H9 (cell line): ENCODE data around the gene TTC23. TPM values are rescaled to one million over a fixed set of nuclear protein-coding genes. Genes with fewer than 3 reads are reported as not detected.

Experiments
- DNase-seq: peaks from one replicate; pipeline ENCODE4 v3.0.0-alpha.2; 2017
- H2AFZ ChIP-seq: one replicate; pipeline ENCODE4 v1.6.1; 2013; ENCODE audit warnings: mild to moderate bottlenecking, low read length, control low read depth, moderate library complexity
- H2AK5ac ChIP-seq: 2 replicates; pipeline ENCODE4 v1.6.1; 2013; ENCODE audit warnings: low read length, control low read depth, mixed read lengths; ENCODE audit not compliant: insufficient read length
- H2BK120ac ChIP-seq: one replicate; pipeline ENCODE4 v1.6.1; 2013; ENCODE audit warnings: low read depth, mild to moderate bottlenecking, low read length, control low read depth, inconsistent platforms; ENCODE audit not compliant: poor library complexity, severe bottlenecking
- H2BK12ac ChIP-seq: 2 replicates; pipeline ENCODE4 v1.6.1; 2013; ENCODE audit warnings: low read length, control low read depth, mixed read lengths, low read depth; ENCODE audit not compliant: insufficient read length
- H2BK15ac ChIP-seq: 2 replicates; pipeline ENCODE4 v1.6.1; 2013; ENCODE audit warnings: low read depth, low read length, control low read depth
- H2BK20ac ChIP-seq: one replicate; pipeline ENCODE4 v1.6.1; 2013; ENCODE audit warnings: low read depth, mild to moderate bottlenecking, low read length, control low read depth, inconsistent platforms; ENCODE audit not compliant: poor library complexity, severe bottlenecking
- H2BK5ac ChIP-seq: 2 replicates; pipeline ENCODE4 v1.6.1; 2013; ENCODE audit warnings: low read length, control low read depth, mixed read lengths; ENCODE audit not compliant: insufficient read length
- H3K14ac ChIP-seq: 2 replicates; pipeline ENCODE4 v1.6.1; 2013; ENCODE audit warnings: low read length, control low read depth; ENCODE audit not compliant: insufficient read depth
- H3K18ac ChIP-seq: 2 replicates; pipeline ENCODE4 v1.6.1; 2013; ENCODE audit warnings: low read depth, mild to moderate bottlenecking, mixed read lengths, low read length, control low read depth; ENCODE audit not compliant: insufficient read length
- H3K23ac ChIP-seq: 2 replicates; pipeline ENCODE4 v1.6.1; 2013; ENCODE audit warnings: low read length, control low read depth, mixed read lengths, low read depth; ENCODE audit not compliant: insufficient read length
- H3K23me2 ChIP-seq: 2 replicates; pipeline ENCODE4 v1.6.1; 2013; ENCODE audit warnings: low read depth, mild to moderate bottlenecking, mixed read lengths, low read length, control low read depth; ENCODE audit not compliant: insufficient read length, poor library complexity, severe bottlenecking
- H3K27ac ChIP-seq: 2 replicates; pipeline ENCODE4 v1.5.1; 2013; ENCODE audit warnings: low read length, control low read depth, mixed read lengths, low read depth; ENCODE audit not compliant: insufficient read length
- H3K27me3 ChIP-seq: 2 replicates; pipeline ENCODE4 v1.6.1; 2013; ENCODE audit warnings: low read length, control low read depth, inconsistent platforms; ENCODE audit not compliant: insufficient read depth
- H3K4ac ChIP-seq: 2 replicates; pipeline ENCODE4 v1.6.1; 2013; ENCODE audit warnings: low read depth, mild to moderate bottlenecking, control low read depth, inconsistent platforms, low read length, moderate library complexity
- H3K4me1 ChIP-seq: 2 replicates; pipeline ENCODE4 v1.6.1; 2013; ENCODE audit warnings: low read length, control low read depth, inconsistent platforms; ENCODE audit not compliant: insufficient read depth
- H3K4me2 ChIP-seq: 2 replicates; pipeline ENCODE4 v1.6.1; 2013; ENCODE audit warnings: low read length, control low read depth, mixed read lengths; ENCODE audit not compliant: insufficient read length, insufficient read depth
- H3K56ac ChIP-seq: 2 replicates; pipeline ENCODE4 v1.6.1; 2013; ENCODE audit warnings: low read depth, mild to moderate bottlenecking, mixed read lengths, low read length, control low read depth; ENCODE audit not compliant: insufficient read length
- H3K79me1 ChIP-seq: 2 replicates; pipeline ENCODE4 v1.6.1; 2013; ENCODE audit warnings: low read depth, mild to moderate bottlenecking, moderate library complexity, low read length, control low read depth, inconsistent platforms; ENCODE audit not compliant: insufficient read depth, poor library complexity, severe bottlenecking
- H3K79me2 ChIP-seq: 2 replicates; pipeline ENCODE4 v1.6.1; 2013; ENCODE audit warnings: low read length, control low read depth, inconsistent platforms; ENCODE audit not compliant: insufficient read depth
- H3K9ac ChIP-seq: 2 replicates; pipeline ENCODE4 v1.6.1; 2013; ENCODE audit warnings: low read length, control low read depth, mixed read lengths; ENCODE audit not compliant: insufficient read length; ENCODE audit errors: extremely low read depth
- H3K9me3 ChIP-seq: one replicate; pipeline ENCODE4 v1.6.1; 2013; ENCODE audit warnings: low read depth, low read length, inconsistent platforms; ENCODE audit not compliant: control insufficient read depth
- H3T11ph ChIP-seq: one replicate; pipeline ENCODE4 v1.6.1; 2013; ENCODE audit warnings: mild to moderate bottlenecking, low read length, control low read depth, inconsistent platforms
- H4K20me1 ChIP-seq: one replicate; pipeline ENCODE4 v1.6.1; 2013; ENCODE audit not compliant: control insufficient read depth, insufficient read length, insufficient read depth
- H4K5ac ChIP-seq: 2 replicates; pipeline ENCODE4 v1.6.1; 2013; ENCODE audit warnings: low read depth, mild to moderate bottlenecking, mixed read lengths, low read length, control low read depth; ENCODE audit not compliant: insufficient read length
- H4K8ac ChIP-seq: replicated peaks from 2 replicates; pipeline ENCODE4 v1.6.1; 2013; ENCODE audit warnings: low read length, control low read depth, mixed read lengths, low read depth; ENCODE audit not compliant: insufficient read length
- H4K91ac ChIP-seq: 2 replicates; pipeline ENCODE4 v1.6.1; 2013; ENCODE audit warnings: low read depth, mild to moderate bottlenecking, moderate library complexity, mixed read lengths, low read length, control low read depth; ENCODE audit not compliant: insufficient read length
- H3K27ac Mint-ChIP-seq, 3 experiments: 2 replicates in 2 of 3; 3 replicates in 1 of 3; pipeline ENCODE4 v1.8.0; 2020 to 2021; ENCODE audit warnings: mixed read lengths in 3 of 3, mild to moderate bottlenecking in 1 of 3, moderate library complexity in 1 of 3
- H3K27me3 Mint-ChIP-seq: 2 replicates; pipeline ENCODE4 v1.8.0; 2021; ENCODE audit warnings: low read depth, mild to moderate bottlenecking, moderate library complexity, mixed read lengths
- H3K36me3 Mint-ChIP-seq, 3 experiments: 2 replicates in 2 of 3; 3 replicates in 1 of 3; pipeline ENCODE4 v1.8.0; 2020 to 2021; ENCODE audit warnings: low read depth in 3 of 3, mixed read lengths in 3 of 3; ENCODE audit not compliant: insufficient read depth in 1 of 3
- H3K4me1 Mint-ChIP-seq, 2 experiments: 2 replicates each; pipeline ENCODE4 v1.8.0; 2020; ENCODE audit warnings: mixed read lengths in 2 of 2
- H3K4me3 Mint-ChIP-seq, 2 experiments: 2 replicates in 1 of 2; 3 replicates in 1 of 2; pipeline ENCODE4 v1.8.0; 2020 to 2021; ENCODE audit warnings: mild to moderate bottlenecking in 2 of 2, mixed read lengths in 2 of 2, moderate library complexity in 1 of 2
- H3K9me3 Mint-ChIP-seq, 2 experiments: 2 replicates in 1 of 2; 3 replicates in 1 of 2; pipeline ENCODE4 v1.8.0; 2020; ENCODE audit warnings: mild to moderate bottlenecking in 2 of 2, mixed read lengths in 2 of 2, moderate library complexity in 1 of 2
- CTCF ChIP-seq: fragments of 200-600 bp; sonication (generic); conservative IDR thresholded peaks from 3 replicates; pipeline ENCODE4 v1.8.0; 2021; ENCODE audit warnings: antibody characterized with exemption, mild to moderate bottlenecking
- WGBS: extraction: QIAGEN DNeasy Blood & Tissue Kit; methylation state at CpG from one replicate; pipeline ENCODE4 v1.1.7; 2013; ENCODE audit warnings: missing lambda C conversion rate, low lambda C conversion rate, mixed read lengths; ENCODE audit not compliant: insufficient read length; ENCODE audit errors: extremely low coverage; 5-methylcytosine and 5-hydroxymethylcytosine counted together
- total RNA-seq: library from RNA; stranded (reverse); gene quantifications from 2 replicates; pipeline ENCODE4 v1.2.1, GENCODE V29; 2021

The TTC23 gene
- total RNA-seq, 1 experiment from 2014 or later: 14.3 TPM

- no peak overlapping the region for H3K56ac ChIP-seq
- H3T11ph ChIP-seq: no peak overlapping the region
- no peak overlapping the region for H4K91ac ChIP-seq
- no peak overlapping the region for H3K23ac ChIP-seq
- H3K27ac Mint-ChIP-seq: no peak overlapping the region
- DNase-seq: no peak
- no peaks in the 10 kb centered on the region for H3K27me3 ChIP-seq
- no peaks in the 10 kb centered on the region for H4K20me1 ChIP-seq
- TF ChIP-seq CTCF: no peak
- H3K18ac ChIP-seq: no peak overlapping the region
- H2BK12ac ChIP-seq: no peak overlapping the region
- H3K4me3 Mint-ChIP-seq: no peak overlapping the region
- no peaks in the 10 kb centered on the region; the same call in 1 of the 2 replicates for H3K4me1 ChIP-seq
- WGBS: no CpG with 5 or more reads among the region's 8 CpGs
- H4K8ac ChIP-seq: no peak overlapping the region
- no peak overlapping the region for H3K14ac ChIP-seq
- no peaks in the 10 kb centered on the region for H3K9me3 ChIP-seq
- no peak overlapping the region for H3K9ac ChIP-seq
- H2AK5ac ChIP-seq: no peak overlapping the region
- H2BK120ac ChIP-seq: no peak overlapping the region
- no peak overlapping the region for H2AFZ ChIP-seq
- no peaks in the 10 kb centered on the region for H3K23me2 ChIP-seq
- H3K79me2 ChIP-seq: no peaks in the 10 kb centered on the region
- no peaks in the 10 kb centered on the region for H3K79me1 ChIP-seq
- peaks cover 0 to 2% (median 0%) of the 10 kb centered on the region in 3 experiments; a peak in 2 of 7 replicates for H3K36me3 Mint-ChIP-seq
- no peak overlapping the region for H3K4me2 ChIP-seq
- H4K5ac ChIP-seq: no peak overlapping the region
- H2BK5ac ChIP-seq: no peak overlapping the region
- H3K4ac ChIP-seq: no peak overlapping the region
- H2BK15ac ChIP-seq: no peak overlapping the region
- peaks cover 24 to 28% of the 10 kb centered on the region in 2 experiments for H3K4me1 Mint-ChIP-seq
- no peak overlapping the region for H2BK20ac ChIP-seq
- no peak overlapping the region for H3K27ac ChIP-seq
- no peaks in the 10 kb centered on the region for H3K9me3 Mint-ChIP-seq
- no peaks in the 10 kb centered on the region for H3K27me3 Mint-ChIP-seq
These were observed 127.5 kb downstream of the TTC23 start for GRCh38 chr15:99121691-99122410.
